Omental fat pad (tissue), 4 donors: Measurements from ENCODE around the gene SCNN1B. TPM values are rescaled to one million over a fixed set of nuclear protein-coding genes. Genes with fewer than 3 reads are reported as not detected.
"Not testable (repeated sequence)": the region's sequence is repeated elsewhere in the genome, so short reads cannot be mapped to it uniquely, and the experiment has no call there.

Experiments used
- ATAC-seq: fragments of 150-250 bp; one replicate; pipeline ENCODE4 v1.9.1; 2016; ENCODE audit warnings: mild to moderate bottlenecking, moderate library complexity; ENCODE audit not compliant: low FRiP score
- DNase-seq: peaks from one replicate; pipeline ENCODE4 v3.0.0-alpha.2; 2019; ENCODE audit warnings: low spot score
- CTCF ChIP-seq, 3 donors: fragments of 450-650 bp; IDR thresholded peaks; one replicate each; pipeline ENCODE4 v1.5.1; 2016 to 2017; ENCODE audit warnings: antibody characterized with exemption in 3 of 3, mild to moderate bottlenecking in 3 of 3, moderate library complexity in 2 of 3
- total RNA-seq, 4 donors: library from RNA; depleted of rRNA; stranded (reverse); fragments of >200 nt; gene quantifications; one replicate each; pipeline ENCODE4 v1.1.0, GENCODE V29; 2016

SCNN1B gene
- total RNA-seq, 4 donors from 2014 or later, result 1.6 to 17.7 (median 3.6) TPM

GRCh38 chr16:23362460-23363317, 60.6 kb downstream of the SCNN1B start:
- ATAC-seq (peak; percentile 19), DNase-seq (no peak)
- TF ChIP-seq CTCF (IDR thresholded peaks at IDR 0.05), result no peak

GRCh38 chr16:23365602-23366240, 63.6 kb downstream of the SCNN1B start:
- DNase-seq (no peak), ATAC-seq (no peak)
- TF ChIP-seq CTCF (IDR thresholded peaks at IDR 0.05), result no peak

- not testable (repeated sequence) for ATAC-seq
Measured at GRCh38 chr16:23366341-23366740, 64.2 kb downstream of the SCNN1B start.

GRCh38 chr16:23367564-23367963, 65.5 kb downstream of the SCNN1B start:
- no peak for DNase-seq
- no peak for TF ChIP-seq CTCF (IDR thresholded peaks at IDR 0.05)
- ATAC-seq, result no peak

More at GRCh38 chr16:23366341-23366740, 64.2 kb downstream of the SCNN1B start:
- DNase-seq, result not testable (repeated sequence)

- no peak for ATAC-seq
- no peak for DNase-seq
- TF ChIP-seq CTCF (IDR thresholded peaks at IDR 0.05), result no peak
Measured at GRCh38 chr16:23367988-23368387, 65.9 kb downstream of the SCNN1B start.

- ATAC-seq, result no peak
- TF ChIP-seq CTCF (IDR thresholded peaks at IDR 0.05), result no peak
- DNase-seq, result no peak
Measured at GRCh38 chr16:23368469-23368868, 66.4 kb downstream of the SCNN1B start.

GRCh38 chr16:23369416-23369815, 67.3 kb downstream of the SCNN1B start:
- ATAC-seq (no peak), DNase-seq (no peak)
- no peak for TF ChIP-seq CTCF (IDR thresholded peaks at IDR 0.05)
